Colon (tissue), 2 donors: ENCODE data around the gene ATP1A4.

Experiments
- FAIRE-seq: peaks from 2 replicates; lab custom pipeline; 2012; peaks lifted over from hg19 to GRCh38; lab: Jason Lieb, UNC
- donor health status: control.
- donor health status: control.

The ATP1A4 gene

GRCh38 chr1:160177231-160177630 lies 25.8 kb downstream of the ATP1A4 start:
- FAIRE-seq: no peak

- no peak for FAIRE-seq
Measured at GRCh38 chr1:160177667-160178066, 26.3 kb downstream of the ATP1A4 start.

GRCh38 chr1:160178731-160179130 lies 27.3 kb downstream of the ATP1A4 start:
- FAIRE-seq: no peak

DNA sequence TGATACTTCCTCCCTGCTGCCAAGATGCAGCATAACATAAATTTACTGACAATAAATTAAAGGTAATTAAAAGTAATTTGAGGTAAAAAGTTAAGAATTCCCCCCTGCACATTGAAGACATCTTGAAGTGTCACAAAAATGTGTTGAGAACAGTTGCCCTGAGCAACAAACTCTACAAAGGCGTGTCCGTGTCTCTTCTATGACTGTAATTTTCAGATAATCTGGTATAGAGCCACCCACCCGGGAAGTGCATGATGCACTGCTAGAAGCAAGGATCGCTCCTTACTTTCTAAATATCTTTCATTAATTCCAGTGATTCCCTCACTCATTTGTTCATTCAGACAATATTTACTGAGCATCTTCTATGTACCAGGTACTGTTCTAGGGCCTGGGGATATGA lies 27.9 kb downstream of the ATP1A4 start:
- FAIRE-seq: no peak

DNA sequence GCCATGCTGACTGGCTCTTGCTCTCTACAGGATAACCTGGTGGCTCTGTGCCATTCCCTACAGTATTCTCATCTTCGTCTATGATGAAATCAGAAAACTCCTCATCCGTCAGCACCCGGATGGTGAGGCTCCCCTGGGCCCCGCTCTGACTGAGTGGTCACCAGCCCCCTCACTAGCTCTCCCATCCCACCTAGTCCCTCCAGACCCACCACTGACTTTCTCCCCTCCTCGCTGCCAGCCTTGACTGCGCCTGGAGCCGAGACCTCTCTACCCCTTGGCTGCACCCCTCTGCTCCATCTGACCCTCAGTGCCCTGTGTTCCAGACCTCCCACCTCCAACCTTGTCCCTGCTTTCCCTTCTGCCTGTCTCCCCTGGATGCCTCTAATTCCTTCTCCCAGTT lies 34.8 kb downstream of the ATP1A4 start:
- FAIRE-seq: no peak

- no peak for FAIRE-seq
Measured at GRCh38 chr1:160186729-160187128, 35.3 kb downstream of the ATP1A4 start.

DNA sequence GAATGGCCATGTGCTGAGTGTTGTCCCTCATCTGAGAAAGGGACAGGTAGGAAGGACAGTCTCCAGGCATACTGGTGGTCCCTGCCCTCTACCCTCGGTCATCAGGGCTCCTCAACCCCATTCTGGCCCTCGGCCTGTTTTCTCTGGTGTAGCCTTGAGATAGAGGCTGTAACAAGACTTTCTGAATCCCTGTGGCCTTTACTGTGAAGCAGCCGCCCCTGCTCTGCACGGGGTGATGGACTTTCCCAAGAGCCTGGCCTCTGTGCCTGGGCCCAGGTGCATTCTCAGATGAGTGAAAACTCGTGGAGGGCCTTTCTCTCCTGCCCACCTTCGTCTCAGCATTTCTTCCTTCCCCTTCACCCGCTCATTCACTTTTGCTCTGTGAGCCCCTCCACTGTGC lies 36.0 kb downstream of the ATP1A4 start:
- no peak for FAIRE-seq

DNA sequence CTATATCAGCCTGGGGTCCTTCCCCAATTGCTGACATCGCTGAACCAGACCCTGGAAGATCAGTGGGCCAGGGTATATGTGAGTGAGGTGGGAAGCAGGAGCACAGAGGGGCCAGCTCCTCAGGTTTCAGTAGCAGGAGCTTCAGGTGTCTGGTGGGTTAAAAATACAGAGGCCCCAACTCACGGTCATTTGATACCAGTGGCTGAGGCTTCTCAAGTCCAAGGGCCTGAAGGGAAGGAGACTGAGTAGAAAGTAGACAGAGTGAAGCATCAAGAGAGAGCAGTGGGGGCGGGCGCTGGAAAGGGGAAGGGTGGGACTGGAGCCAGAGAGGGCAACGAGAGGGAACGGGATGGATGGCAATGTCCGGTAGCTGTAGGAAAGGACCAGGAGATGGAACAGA lies 36.9 kb downstream of the ATP1A4 start:
- no peak for FAIRE-seq

DNA sequence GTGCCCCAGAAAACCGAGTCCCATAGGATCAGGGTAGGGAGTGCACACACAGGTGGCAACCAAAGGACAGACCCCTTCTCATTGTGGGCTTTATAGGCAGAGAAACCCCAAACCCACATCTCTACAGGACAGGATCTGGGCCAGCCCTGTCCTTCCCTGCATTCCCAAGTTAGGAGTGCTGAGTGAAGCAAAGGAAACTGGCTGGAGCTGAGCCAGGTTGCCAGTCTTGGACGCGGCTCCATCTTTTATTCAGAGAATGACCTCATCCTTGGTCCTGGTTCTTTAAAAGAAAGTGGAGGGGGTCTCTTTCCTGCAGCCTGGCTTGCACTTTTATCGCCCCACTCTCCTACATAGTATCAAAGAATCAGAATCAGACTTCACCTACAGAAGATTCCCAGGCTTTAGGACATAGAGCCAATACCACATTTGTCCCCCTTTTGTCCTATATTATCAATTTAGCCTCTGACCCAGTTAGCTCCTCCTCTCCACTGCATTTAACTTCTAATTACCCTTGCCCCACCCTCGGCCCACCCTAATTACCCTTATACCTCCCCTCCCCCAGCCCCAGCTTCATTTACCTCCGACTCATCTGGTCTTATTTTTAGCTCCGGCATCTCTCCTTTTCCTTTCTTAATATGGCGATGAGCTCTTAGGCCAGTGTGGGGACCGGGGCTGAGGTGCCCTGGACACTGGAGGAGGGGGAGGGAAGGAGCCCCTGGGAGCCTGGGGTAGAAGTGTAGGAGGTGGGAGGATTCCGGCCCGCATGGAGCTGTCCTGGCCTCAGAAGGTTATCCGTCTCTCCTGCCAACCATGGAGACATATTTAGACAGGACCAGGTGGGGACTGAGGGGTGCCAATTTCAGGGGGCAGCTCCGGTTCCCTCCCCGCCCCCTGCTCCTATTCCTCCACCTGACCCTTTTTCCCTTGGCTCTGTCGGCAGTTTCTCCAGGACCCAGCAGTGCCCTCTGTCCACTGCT lies 38.5 kb downstream of the ATP1A4 start, which contains the start of gene CASQ1:
Gene CASQ1, plus strand, starts transcription at position 927 of the 977 bp plus-strand sequence. CDS start 177 bp downstream, outside the sequence.
- FAIRE-seq: no peak

DNA sequence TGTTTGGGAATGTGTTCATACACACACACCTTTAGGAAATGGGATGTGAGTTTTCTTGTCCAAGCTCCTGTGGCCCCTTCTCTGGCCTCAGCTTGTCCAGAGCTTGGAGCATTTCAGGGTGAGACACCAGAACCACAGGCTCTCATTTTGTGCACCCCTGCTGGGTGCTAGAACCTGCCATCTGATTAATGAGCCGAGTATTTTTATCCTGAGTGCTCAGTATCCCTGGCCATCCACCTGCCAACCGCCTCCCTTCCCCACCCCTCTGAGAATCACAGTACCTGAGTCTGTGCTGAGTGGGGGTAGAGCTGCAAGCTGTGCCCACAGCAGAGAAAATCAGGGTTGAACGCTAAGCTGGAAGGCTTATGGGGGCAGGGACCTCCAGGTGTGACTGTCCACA lies 40.4 kb downstream of the ATP1A4 start:
- no peak for FAIRE-seq

DNA sequence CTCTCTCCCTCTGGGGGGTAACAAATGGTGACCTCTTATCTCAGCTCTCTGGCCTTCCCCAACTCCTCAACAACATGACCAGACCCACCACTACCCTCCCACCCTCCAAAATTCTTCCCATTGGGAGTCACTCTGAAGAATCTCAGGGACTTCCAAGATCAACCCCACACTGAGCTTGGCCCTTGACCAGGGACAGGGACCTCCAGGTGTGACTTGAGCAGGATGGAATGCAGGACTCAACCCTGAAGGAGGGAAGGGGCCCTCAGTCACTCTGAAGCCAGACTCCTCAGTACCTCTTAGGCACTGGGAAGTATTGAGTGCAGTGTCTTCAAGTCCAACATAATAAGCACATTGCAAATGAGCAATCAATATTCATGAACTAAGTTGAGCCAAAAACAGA lies 40.8 kb downstream of the ATP1A4 start:
- no peak for FAIRE-seq

GRCh38 chr1:160193091-160193819 lies 41.9 kb downstream of the ATP1A4 start:
- FAIRE-seq: no peak

GRCh38 chr1:160193832-160194736 lies 42.7 kb downstream of the ATP1A4 start:
- no peak for FAIRE-seq

GRCh38 chr1:160194737-160195059 lies 43.3 kb downstream of the ATP1A4 start:
- no peak for FAIRE-seq

DNA sequence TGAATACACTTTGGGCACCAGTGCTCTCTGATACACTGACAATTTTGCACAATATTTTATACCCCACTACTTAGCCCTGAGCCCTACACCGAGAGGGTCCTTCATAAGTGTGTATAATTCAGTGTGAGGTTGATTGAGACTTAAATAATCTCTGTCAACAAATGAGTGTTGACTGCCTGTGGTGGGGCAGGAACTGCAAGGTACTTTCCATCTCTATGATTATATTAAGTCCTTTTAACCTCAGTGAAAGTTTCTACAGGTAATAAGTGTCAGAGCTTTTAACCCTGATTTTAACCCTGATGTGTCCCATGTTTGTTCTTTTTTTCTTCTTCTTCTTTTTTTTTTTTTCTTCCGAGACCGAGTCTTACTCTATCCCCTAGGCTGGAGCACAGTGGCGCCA lies 44.7 kb downstream of the ATP1A4 start:
- FAIRE-seq: no peak

DNA sequence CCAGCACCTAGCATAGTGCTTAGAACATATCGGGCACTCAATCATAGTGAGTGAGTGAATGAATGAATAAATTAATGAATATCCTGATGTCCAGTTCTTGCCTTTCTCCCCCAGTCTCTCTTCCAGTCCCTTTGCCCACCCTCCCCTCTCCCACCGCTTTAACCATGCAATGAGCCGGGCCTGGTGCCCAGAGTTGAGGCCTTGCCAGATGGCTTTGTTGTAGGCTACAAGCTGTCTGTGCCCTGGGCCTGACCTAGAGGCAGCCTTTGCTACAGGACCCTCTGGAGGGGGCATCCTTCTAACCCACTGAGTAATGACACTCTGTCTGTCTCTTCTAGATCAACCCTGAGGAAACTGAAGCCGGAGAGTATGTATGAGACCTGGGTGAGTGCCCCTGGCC lies 45.8 kb downstream of the ATP1A4 start:
- no peak for FAIRE-seq

DNA sequence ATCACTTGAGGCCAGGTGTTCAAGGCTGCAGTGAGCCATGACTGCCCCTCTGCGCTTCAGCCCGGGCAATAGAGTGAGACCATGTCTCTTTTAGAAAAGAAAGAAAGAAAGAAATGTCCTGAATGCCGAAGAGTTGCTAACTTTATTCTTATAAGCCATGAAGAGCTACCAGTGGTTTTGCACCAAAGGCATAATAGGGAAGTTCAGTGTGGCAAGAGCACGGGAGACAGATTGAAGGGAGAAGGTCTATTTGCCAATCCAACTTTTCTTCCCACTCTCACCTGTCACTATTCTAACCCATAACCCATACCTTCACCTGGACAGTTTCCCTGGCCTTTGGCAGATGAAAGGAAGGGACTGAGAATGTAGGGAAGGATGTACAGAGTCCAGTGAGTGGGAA lies 49.4 kb downstream of the ATP1A4 start:
- FAIRE-seq: no peak

DNA sequence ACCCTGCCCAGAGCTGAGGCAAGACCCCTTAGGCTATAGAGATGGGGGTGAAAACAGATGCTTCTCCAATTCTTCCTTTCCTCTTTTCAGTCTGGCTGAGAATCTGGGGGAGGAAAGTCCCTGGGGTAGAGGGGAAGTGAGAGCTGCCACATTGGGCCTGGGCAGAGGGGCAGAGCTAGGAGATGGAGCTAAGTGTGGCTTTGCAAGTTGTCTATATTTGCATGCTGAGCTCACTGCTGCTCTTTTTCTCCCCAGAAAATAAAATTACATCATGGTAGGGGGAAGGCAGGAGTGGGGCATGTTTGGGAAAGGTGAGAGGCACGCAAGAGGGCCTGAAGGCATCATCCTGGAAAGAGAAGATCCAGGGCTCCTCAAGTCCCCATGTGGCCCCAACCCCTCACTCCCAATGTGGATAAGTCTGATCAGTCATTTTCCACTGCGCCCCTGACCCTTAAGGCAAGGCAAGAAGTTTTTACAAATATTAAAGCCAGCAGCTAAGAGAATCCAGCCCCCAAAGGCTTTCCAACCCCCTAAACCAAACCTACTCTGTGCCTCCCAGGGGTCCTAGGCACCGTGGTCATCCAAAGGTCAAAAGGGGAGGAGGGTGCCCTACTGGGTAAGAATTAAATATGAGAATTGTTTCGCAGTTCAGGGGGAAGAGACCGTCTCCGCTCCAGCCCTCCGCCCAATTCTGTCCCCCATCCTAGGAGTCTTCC lies 53.3 kb downstream of the ATP1A4 start:
- FAIRE-seq: no peak

- FAIRE-seq: no peak
Measured at GRCh38 chr1:160205242-160206035, 54.0 kb downstream of the ATP1A4 start, which contains the start of gene PEA15. Gene PEA15, plus strand, starts transcription at chr1:160205384. Its CDS starts 6,161 bp downstream, at chr1:160211545.

DNA sequence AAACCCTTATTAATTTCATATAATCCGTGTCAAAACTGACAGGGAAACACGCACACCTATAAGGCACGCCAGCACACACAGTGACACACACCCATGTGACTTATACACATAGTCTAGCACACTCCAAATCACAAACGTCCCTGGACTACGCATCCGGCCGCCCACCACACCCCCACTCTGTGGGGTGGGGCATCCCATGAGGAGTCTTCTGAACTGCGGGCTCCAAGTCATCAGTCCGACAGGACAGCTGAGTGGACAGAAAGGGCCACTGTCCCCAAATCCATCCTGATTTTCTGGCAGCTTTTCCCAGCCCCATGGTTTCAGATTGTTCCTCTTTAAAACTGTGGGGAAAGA lies 54.6 kb downstream of the ATP1A4 start:
- no peak for FAIRE-seq
